ENCODE data around the gene FLRT1.
A peak's percentile ranks its signal among the peaks of the same experiment; 100 is the strongest.

FLRT1 gene

DNA sequence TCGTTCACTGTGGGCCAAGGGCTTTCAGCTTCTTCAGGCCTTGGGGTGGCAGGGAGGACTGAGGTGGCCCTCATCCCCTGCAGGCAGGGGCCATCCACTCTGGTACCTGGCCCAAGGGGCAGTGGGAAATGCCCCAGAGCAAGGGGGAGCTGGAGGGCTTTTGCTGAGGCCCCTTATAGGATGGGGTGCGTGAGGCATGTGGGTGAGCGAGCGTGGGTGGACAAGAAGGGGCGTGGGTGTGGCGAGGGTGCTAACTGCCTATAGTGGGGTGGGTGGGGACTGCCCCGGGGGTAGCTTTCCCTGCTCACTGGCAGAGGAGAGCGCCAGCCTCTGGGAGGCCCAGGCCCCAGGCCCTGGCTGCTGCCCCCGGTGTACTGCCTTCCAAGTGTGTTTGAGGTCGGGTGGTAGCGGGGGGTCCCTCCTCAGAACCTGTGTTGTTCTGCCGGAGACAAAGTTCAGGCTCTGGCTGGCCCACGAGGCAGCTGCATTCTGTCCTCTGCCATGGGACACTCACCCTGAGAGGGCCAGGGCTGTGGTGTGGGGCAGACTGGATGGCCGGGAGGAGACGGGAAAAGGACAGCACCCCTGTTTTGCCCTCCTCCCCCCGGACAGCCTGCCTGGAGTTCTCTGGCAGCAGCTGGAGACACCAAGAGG is 3.4 kb downstream of the FLRT1 start:
- TF ChIP-seq, protein P1, sequence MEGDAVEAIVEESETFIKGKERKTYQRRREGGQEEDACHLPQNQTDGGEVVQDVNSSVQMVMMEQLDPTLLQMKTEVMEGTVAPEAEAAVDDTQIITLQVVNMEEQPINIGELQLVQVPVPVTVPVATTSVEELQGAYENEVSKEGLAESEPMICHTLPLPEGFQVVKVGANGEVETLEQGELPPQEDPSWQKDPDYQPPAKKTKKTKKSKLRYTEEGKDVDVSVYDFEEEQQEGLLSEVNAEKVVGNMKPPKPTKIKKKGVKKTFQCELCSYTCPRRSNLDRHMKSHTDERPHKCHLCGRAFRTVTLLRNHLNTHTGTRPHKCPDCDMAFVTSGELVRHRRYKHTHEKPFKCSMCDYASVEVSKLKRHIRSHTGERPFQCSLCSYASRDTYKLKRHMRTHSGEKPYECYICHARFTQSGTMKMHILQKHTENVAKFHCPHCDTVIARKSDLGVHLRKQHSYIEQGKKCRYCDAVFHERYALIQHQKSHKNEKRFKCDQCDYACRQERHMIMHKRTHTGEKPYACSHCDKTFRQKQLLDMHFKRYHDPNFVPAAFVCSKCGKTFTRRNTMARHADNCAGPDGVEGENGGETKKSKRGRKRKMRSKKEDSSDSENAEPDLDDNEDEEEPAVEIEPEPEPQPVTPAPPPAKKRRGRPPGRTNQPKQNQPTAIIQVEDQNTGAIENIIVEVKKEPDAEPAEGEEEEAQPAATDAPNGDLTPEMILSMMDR (IDR thresholded peaks at IDR 0.05; ENCODE audit: control insufficient read depth, extremely low read depth, insufficient read depth): no peak
- no peak for DNase-seq (ENCODE audit: low read depth)
- no peak overlapping the region for H3K4me3 ChIP-seq (ENCODE audit: low read depth, low read length)

GRCh38 chr11:64040684-64041322 is 5.1 kb downstream of the FLRT1 start:
- H3K4me3 ChIP-seq (ENCODE audit: low read depth, low read length): no peak overlapping the region
- TF ChIP-seq, protein P1 (IDR thresholded peaks at IDR 0.05; ENCODE audit: control insufficient read depth, extremely low read depth, insufficient read depth): peak; percentile 35; the same call in 1 of the 2 replicates
- DNase-seq (ENCODE audit: low read depth): no peak

DNA sequence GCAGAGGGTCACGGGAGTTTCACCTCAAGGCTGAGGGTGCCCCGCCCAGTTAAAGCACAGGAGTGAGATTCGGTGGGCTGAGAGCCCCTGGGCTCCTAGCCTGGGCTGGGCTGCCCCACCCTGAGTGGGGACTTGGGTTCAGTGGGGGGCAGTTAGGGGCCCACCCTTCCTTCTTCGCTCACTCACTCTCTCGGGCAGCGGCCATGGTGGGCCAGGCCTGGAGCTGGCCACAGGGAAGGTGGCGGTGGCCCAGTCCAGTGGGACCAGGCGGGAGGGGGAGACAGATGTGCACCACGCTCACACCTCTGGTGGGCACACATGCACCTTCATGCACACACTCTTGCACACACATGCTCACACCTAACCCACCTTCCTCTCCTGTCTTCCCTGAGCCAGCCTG is 6.1 kb downstream of the FLRT1 start:
- H3K4me3 ChIP-seq (ENCODE audit: low read depth, low read length): no peak overlapping the region
- no peak for DNase-seq (ENCODE audit: low read depth)
- TF ChIP-seq, protein P1 (IDR thresholded peaks at IDR 0.05; ENCODE audit: control insufficient read depth, extremely low read depth, insufficient read depth): no peak

- TF ChIP-seq, protein P1 (IDR thresholded peaks at IDR 0.05; ENCODE audit: control insufficient read depth, extremely low read depth, insufficient read depth): no peak
Measured at GRCh38 chr11:64042301-64042700, 6.6 kb downstream of the FLRT1 start.

DNA sequence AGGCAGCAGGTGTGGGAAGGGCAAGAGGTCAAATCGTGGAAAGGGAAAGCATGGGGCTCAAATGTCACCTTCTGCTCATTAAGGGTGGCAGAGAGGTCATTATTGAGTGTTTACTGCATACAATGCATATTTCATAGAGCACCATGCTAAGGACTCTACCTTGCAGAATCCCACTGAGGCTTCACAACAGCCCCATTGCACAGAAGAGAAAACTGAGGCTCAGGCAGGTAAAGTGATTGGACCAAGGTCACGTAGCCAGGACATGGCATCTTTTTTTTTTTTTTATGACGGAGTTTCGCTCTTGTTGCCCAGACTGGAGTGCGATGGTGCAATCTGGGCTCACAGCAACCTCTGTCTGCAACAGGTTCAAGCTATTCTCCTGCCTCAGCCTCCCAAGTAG is 7.8 kb downstream of the FLRT1 start:
- TF ChIP-seq, protein P1 (IDR thresholded peaks at IDR 0.05; ENCODE audit: control insufficient read depth, extremely low read depth, insufficient read depth): no peak
- DNase-seq (ENCODE audit: low read depth): no peak
- H3K4me3 ChIP-seq (ENCODE audit: low read depth, low read length): no peak overlapping the region

More at GRCh38 chr11:64042301-64042700, 6.6 kb downstream of the FLRT1 start:
- H3K4me3 ChIP-seq (ENCODE audit: low read depth, low read length): no peak overlapping the region
- no peak for DNase-seq (ENCODE audit: low read depth)

DNA sequence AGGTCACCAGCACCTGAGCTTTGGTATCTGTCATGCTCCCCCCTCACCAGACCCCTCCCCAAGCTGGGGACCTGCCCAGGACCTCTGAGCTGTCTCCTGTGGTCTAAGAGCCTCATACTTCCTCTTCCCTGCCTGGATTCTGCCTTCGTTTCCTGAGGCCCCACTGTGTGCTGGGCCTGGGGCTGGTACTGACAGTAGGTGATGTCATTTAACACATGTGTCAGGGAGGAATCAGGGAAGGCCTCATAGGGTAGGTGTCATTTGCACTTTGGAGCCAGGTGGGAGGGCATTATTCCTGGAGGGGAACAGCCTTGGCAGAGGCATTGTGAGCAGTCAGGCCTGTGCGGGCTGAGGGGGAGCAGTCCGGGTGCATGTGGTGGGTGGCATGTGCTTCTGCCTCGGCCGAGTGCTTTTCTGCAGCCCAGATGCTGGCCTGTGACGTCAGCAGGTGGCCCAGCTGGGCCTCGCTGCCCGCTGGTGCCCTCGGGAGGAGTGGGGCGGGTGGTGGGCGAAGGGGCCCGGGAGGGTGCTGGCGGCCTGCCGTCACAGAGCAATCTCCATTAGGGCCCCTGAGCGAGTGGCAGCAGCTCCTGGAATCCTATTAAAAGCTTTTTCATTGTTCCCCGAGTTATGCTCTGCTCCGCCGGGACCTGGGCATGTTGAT is 9.1 kb downstream of the FLRT1 start:
- H3K4me3 ChIP-seq (ENCODE audit: low read depth, low read length): no peak overlapping the region
- DNase-seq (ENCODE audit: low read depth): no peak
- TF ChIP-seq, protein P1 (IDR thresholded peaks at IDR 0.05; ENCODE audit: control insufficient read depth, extremely low read depth, insufficient read depth): no peak
